ENCODE measurements around the gene RSPH4A. TPM values are rescaled to one million over a fixed set of nuclear protein-coding genes. Genes with fewer than 3 reads are reported as not detected.
A peak's percentile ranks its signal among the peaks of the same experiment; 100 is the strongest.
"Not testable (repeated sequence)": the region's sequence is repeated elsewhere in the genome, so short reads cannot be mapped to it uniquely, and the experiment has no call there.

Gene RSPH4A
- total RNA-seq, 4 donors from 2014 or later, result 0.09 to 0.19 TPM; not detected in 2

DNA sequence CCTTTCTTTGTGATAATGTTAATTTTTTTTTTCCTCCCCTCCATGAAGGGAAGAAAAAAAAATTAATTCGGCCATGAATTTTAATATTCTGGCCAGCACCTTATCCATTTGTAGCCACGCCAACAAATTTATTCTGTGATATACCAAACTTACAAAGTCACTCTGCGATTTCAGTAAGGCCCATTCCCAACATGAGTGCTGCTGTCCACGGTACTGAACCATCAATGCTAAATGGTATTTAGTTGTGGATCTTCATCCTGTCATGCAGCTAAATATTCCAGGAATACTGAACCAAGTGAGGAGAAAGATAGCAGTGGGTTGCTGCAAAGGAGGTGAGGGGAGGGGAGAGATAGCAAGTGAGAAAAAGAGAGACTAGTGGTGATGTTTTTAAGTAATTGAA is 19.5 kb upstream of the RSPH4A start:
- DNase-seq, result no peak

DNA sequence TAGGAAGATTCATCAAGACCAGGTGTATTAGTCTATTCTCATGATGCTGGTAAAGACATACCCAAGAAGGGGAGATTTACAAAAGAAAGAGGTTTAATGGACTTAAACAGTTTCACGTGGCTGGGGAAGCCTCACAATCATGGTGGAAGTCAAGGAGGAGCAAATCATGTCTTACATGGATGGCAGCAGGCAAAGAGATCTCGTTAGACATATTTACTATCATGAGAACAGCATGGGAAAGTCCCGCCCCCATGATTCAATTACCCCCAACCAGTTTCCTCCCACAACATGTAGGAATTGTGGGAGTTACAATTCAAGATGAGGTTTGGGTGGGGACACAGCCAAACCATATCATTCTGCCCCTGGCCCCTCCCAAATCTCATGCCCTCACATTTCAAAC is 12.4 kb upstream of the RSPH4A start:
- H3K9me3 ChIP-seq; DNase-seq; H3K27ac ChIP-seq; H3K27me3 ChIP-seq; H3K4me1 ChIP-seq; H3K4me3 ChIP-seq; intact Hi-C loops (cut with DNase I): not testable (repeated sequence)
- 91 to 95% methylated on average over 3 of the region's 3 CpGs for WGBS, 2 donors
- peaks cover 0 to 29% (median 0%) of the 10 kb centered on the region in 3 donors for H3K36me3 ChIP-seq

More for the DNA sequence above, 19.5 kb upstream of the RSPH4A start:
- peaks cover 0 to 56% (median 0%) of the 10 kb centered on the region in 3 donors for H3K36me3 ChIP-seq
- no peaks in the 10 kb centered on the region for H3K27me3 ChIP-seq
- WGBS, 2 donors, result 73 to 76% methylated on average over 4 of the region's 4 CpGs
- TF ChIP-seq, protein P1, sequence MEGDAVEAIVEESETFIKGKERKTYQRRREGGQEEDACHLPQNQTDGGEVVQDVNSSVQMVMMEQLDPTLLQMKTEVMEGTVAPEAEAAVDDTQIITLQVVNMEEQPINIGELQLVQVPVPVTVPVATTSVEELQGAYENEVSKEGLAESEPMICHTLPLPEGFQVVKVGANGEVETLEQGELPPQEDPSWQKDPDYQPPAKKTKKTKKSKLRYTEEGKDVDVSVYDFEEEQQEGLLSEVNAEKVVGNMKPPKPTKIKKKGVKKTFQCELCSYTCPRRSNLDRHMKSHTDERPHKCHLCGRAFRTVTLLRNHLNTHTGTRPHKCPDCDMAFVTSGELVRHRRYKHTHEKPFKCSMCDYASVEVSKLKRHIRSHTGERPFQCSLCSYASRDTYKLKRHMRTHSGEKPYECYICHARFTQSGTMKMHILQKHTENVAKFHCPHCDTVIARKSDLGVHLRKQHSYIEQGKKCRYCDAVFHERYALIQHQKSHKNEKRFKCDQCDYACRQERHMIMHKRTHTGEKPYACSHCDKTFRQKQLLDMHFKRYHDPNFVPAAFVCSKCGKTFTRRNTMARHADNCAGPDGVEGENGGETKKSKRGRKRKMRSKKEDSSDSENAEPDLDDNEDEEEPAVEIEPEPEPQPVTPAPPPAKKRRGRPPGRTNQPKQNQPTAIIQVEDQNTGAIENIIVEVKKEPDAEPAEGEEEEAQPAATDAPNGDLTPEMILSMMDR (IDR thresholded peaks at IDR 0.05), result no peak
- TF ChIP-seq POLR2A (IDR thresholded peaks at IDR 0.05), result no peak
- no peak overlapping the region for H3K4me3 ChIP-seq
- intact Hi-C loops (cut with DNase I), result no loop called here
- H3K4me1 ChIP-seq, result no peaks in the 10 kb centered on the region
- H3K9me3 ChIP-seq, result no peaks in the 10 kb centered on the region
- H3K27ac ChIP-seq, result no peak overlapping the region

DNA sequence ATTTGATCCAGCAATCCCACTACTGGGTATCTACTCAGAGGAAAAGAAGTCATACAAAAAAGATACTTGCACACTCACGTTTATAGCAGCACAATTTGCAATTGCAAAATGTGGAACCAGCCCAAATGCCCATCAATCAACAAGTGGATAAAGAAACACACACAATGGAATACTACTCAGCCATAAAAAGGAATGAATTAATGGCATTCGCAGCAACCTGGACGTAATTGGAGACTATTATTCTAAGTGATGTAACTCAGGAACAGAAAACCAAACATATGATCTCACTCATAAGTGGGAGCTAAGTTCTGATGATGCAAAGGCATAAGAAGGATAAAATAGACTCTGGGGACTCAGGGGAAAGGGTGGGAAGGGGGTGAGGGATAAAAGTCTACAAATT is 11.4 kb upstream of the RSPH4A start:
- peaks cover 0 to 29% (median 0%) of the 10 kb centered on the region in 3 donors for H3K36me3 ChIP-seq
- H3K4me3 ChIP-seq; H3K9me3 ChIP-seq; H3K27me3 ChIP-seq; H3K4me1 ChIP-seq; DNase-seq; intact Hi-C loops (cut with DNase I); H3K27ac ChIP-seq: not testable (repeated sequence)
- WGBS, 2 donors, result 83 to 86% methylated on average over 3 of the region's 3 CpGs

DNA sequence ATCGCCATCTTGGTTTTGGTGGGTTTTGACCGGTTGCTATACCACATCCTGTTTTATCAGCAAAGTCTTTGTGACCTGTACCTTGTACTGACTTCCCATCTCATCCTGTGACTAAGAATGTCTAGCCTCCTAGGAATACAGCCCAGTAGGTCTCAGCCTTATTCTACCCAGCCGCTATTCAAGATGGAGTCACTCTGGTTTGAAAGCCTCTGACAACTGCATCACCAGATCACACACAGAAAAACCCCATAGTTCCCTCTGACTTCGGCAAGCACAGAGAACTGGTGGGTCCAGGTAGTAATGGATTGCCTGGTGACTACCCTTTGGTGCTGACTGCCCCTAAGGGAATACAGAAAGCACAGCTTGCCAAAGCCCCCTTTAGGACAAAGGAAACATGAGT is 10.3 kb upstream of the RSPH4A start:
- 89 to 94% methylated on average over 3 to 4 of the region's 4 CpGs for WGBS, 2 donors

DNA sequence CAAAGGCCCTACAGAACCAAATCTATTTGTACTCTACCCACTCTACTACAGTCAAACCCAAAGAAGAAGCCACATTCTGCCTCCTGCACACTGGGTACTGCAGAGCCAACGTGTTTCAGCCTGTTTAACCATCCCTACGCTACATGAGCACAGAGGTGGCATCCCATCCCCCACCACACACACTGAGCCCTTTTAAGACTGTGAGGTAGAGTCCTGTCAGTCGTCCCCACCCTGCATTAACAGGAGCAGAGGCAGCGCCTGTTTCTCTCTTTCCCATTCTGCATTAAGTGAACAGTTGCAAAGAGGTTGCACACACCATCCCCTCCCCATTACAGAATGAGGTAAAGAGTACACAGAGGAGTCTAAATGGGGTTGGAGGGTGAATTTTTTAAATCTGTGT is 5.2 kb upstream of the RSPH4A start:
- peaks cover 0 to 3% (median 0%) of the 10 kb centered on the region in 3 donors for H3K36me3 ChIP-seq
- no peaks in the 10 kb centered on the region for H3K27me3 ChIP-seq
- intact Hi-C loops (cut with DNase I), result no loop called here
- no peaks in the 10 kb centered on the region for H3K9me3 ChIP-seq
- DNase-seq, result no peak
- TF ChIP-seq, protein P1 (IDR thresholded peaks at IDR 0.05), result no peak
- no peak for TF ChIP-seq POLR2A (IDR thresholded peaks at IDR 0.05)
- 60 to 66% methylated on average over 3 to 4 of the region's 4 CpGs for WGBS, 2 donors
- peaks cover 0 to 13% (median 0%) of the 10 kb centered on the region in 3 donors for H3K4me1 ChIP-seq
- no peak overlapping the region for H3K4me3 ChIP-seq
- no peak overlapping the region for H3K27ac ChIP-seq

More for the DNA sequence above, 10.3 kb upstream of the RSPH4A start:
- intact Hi-C loops (cut with DNase I), result no loop called here
- no peaks in the 10 kb centered on the region for H3K27me3 ChIP-seq
- peaks cover 0 to 25% (median 0%) of the 10 kb centered on the region in 3 donors for H3K36me3 ChIP-seq
- TF ChIP-seq, protein P1 (IDR thresholded peaks at IDR 0.05), result no peak
- TF ChIP-seq POLR2A (IDR thresholded peaks at IDR 0.05), result no peak
- H3K9me3 ChIP-seq, result no peaks in the 10 kb centered on the region
- H3K4me1 ChIP-seq, result no peaks in the 10 kb centered on the region
- H3K4me3 ChIP-seq, result no peak overlapping the region
- DNase-seq, result no peak
- H3K27ac ChIP-seq, result no peak overlapping the region

DNA sequence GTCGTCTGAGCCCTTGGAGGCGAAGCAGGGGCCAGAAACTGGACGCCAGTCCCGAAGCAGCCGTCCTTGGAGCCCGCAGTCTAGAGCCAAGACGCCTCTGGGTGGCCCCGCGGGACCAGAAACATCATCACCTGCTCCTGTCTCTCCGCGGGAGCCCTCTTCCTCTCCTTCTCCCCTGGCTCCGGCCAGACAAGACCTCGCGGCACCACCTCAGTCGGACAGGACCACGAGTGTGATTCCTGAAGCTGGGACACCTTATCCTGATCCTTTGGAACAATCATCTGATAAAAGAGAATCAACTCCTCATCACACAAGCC is 416 bp downstream of the RSPH4A start:
- H3K9me3 ChIP-seq, result no peaks in the 10 kb centered on the region
- intact Hi-C loops (cut with DNase I), result no loop called here
- 0 to 4% methylated on average over 5 to 12 of the region's 16 CpGs for WGBS, 2 donors
- no peak overlapping the region for H3K27ac ChIP-seq
- no peak for TF ChIP-seq POLR2A (IDR thresholded peaks at IDR 0.05)
- TF ChIP-seq, protein P1 (IDR thresholded peaks at IDR 0.05), result no peak
- peaks cover 7 to 24% (median 9%) of the 10 kb centered on the region in 3 donors for H3K4me1 ChIP-seq
- H3K27me3 ChIP-seq, result no peaks in the 10 kb centered on the region
- H3K36me3 ChIP-seq, result no peaks in the 10 kb centered on the region
- H3K4me3 ChIP-seq, result peak overlapping the region; percentile 31 to 73 (median 50)
- DNase-seq, result no peak
